Measurements from ENCODE around the gene CCT8. TPM values are rescaled to one million over a fixed set of nuclear protein-coding genes. Genes with fewer than 3 reads are reported as not detected.

CCT8 gene
- total and polyA plus RNA-seq, 2 of the 8 experiments (the other 6 are each of a cell fraction or from before 2014, with no cell fraction given) = 151 to 319 TPM

- TF ChIP-seq JUN (IDR thresholded peaks at IDR 0.05; ENCODE audit: low read depth, low read length) = no peak
- TF ChIP-seq GTF2F1 (IDR thresholded peaks at IDR 0.05; ENCODE audit: borderline replicate concordance, low read depth, low read length) = no peak
- TF ChIP-seq POLR2AphosphoS5 (IDR thresholded peaks at IDR 0.05; ENCODE audit: low read depth, low read length) = peak; percentile 93
- TF ChIP-seq RBBP5 (IDR thresholded peaks at IDR 0.05; ENCODE audit: borderline replicate concordance, low read depth, low read length) = peak; percentile 76
- peak; percentile 73 to 96 for TF ChIP-seq POLR2A (IDR thresholded peaks at IDR 0.05; ENCODE audit: control extremely low read depth in 1 of 2, low read depth in 2 of 2, low read length in 2 of 2)
- TF ChIP-seq CHD1 (IDR thresholded peaks at IDR 0.05; ENCODE audit: low read depth, low read length) = no peak
- no peak for TF ChIP-seq CHD7 (IDR thresholded peaks at IDR 0.05; ENCODE audit: insufficient replicate concordance, low read length)
- peak; percentile 51 for TF ChIP-seq SRF (IDR thresholded peaks at IDR 0.05; ENCODE audit: low read depth, low read length)
- peak in 1 of 2 experiments; percentile 49; a peak in 2 of 4 replicates for TF ChIP-seq HDAC2 (IDR thresholded peaks at IDR 0.05; ENCODE audit: borderline replicate concordance in 1 of 2, low read depth in 2 of 2, low read length in 2 of 2)
- TF ChIP-seq ASH2L (IDR thresholded peaks at IDR 0.05; ENCODE audit: low read length) = peak; percentile 86
These were observed 48.7 kb downstream of the CCT8 start, which contains the start of gene USP16 (continued) for GRCh38 chr21:29024474-29025327.
